HG03045 (cell line): ENCODE data around the gene NEMF.
"Not testable (repeated sequence)": the region's sequence is repeated elsewhere in the genome, so short reads cannot be mapped to it uniquely, and the experiment has no call there.

ENCODE experiments used
- ATAC-seq: cut with Tn5 transposase; IDR thresholded peaks from one replicate; pipeline ENCODE4 v1.9.1; 2021; ENCODE audit warnings: mild to moderate bottlenecking, moderate library complexity; ENCODE audit not compliant: unreplicated experiment

The NEMF gene

GRCh38 chr14:49849213-49849847, 3.3 kb downstream of the NEMF start:
- no peak for ATAC-seq

GRCh38 chr14:49828640-49829039, 23.9 kb downstream of the NEMF start:
- ATAC-seq, result no peak

GRCh38 chr14:49820176-49820575, 32.4 kb downstream of the NEMF start:
- no peak for ATAC-seq

GRCh38 chr14:49816844-49817243, 35.7 kb downstream of the NEMF start:
- ATAC-seq, result no peak

- not testable (repeated sequence) for ATAC-seq
Observed at GRCh38 chr14:49816118-49816517, 36.5 kb downstream of the NEMF start.

GRCh38 chr14:49808780-49809179, 43.8 kb downstream of the NEMF start:
- no peak for ATAC-seq

- ATAC-seq, result no peak
Observed at GRCh38 chr14:49796025-49796424, 56.6 kb downstream of the NEMF start.

GRCh38 chr14:49792618-49793017, 60.0 kb downstream of the NEMF start:
- ATAC-seq, result no peak

GRCh38 chr14:49786315-49786714, 66.3 kb downstream of the NEMF start:
- ATAC-seq, result no peak

- ATAC-seq, result no peak
Observed at GRCh38 chr14:49783394-49784014, 69.1 kb downstream of the NEMF start.

GRCh38 chr14:49781040-49781439, 71.5 kb downstream of the NEMF start:
- not testable (repeated sequence) for ATAC-seq

- ATAC-seq, result no peak
Observed at GRCh38 chr14:49778421-49778820, 74.2 kb downstream of the NEMF start.

- ATAC-seq, result no peak
Observed at GRCh38 chr14:49774106-49774505, 78.5 kb downstream of the NEMF start.

- not testable (repeated sequence) for ATAC-seq
Observed at GRCh38 chr14:49771691-49772090, 80.9 kb downstream of the NEMF start.

GRCh38 chr14:49770212-49770817, 82.3 kb downstream of the NEMF start:
- ATAC-seq, result no peak

- no peak for ATAC-seq
Observed at GRCh38 chr14:49769581-49770211, 82.9 kb downstream of the NEMF start.

- no peak for ATAC-seq
Observed at GRCh38 chr14:49769171-49769570, 83.4 kb downstream of the NEMF start.

- peak; percentile 34 for ATAC-seq
Observed at GRCh38 chr14:49768301-49769121, 84.1 kb downstream of the NEMF start.

- peak; percentile 92 for ATAC-seq
Observed at GRCh38 chr14:49767571-49768300, 84.9 kb downstream of the NEMF start, which contains the start of gene KLHDC2. KLHDC2 (plus strand) TSS chr14:49768153; CDS start chr14:49768469, 316 bp downstream.

GRCh38 chr14:49767270-49767570, 85.4 kb downstream of the NEMF start:
- ATAC-seq, result no peak
